H9 (cell line): Measurements from ENCODE around the gene MAML3. TPM values are rescaled to one million over a fixed set of nuclear protein-coding genes. Genes with fewer than 3 reads are reported as not detected.

Experiments used
- DNase-seq: peaks from one replicate; pipeline ENCODE4 v3.0.0-alpha.2; 2017
- H2AFZ ChIP-seq: one replicate; pipeline ENCODE4 v1.6.1; 2013; ENCODE audit warnings: mild to moderate bottlenecking, low read length, control low read depth, moderate library complexity
- H2AK5ac ChIP-seq: 2 replicates; pipeline ENCODE4 v1.6.1; 2013; ENCODE audit warnings: low read length, control low read depth, mixed read lengths; ENCODE audit not compliant: insufficient read length
- H2BK120ac ChIP-seq: one replicate; pipeline ENCODE4 v1.6.1; 2013; ENCODE audit warnings: low read depth, mild to moderate bottlenecking, low read length, control low read depth, inconsistent platforms; ENCODE audit not compliant: poor library complexity, severe bottlenecking
- H2BK12ac ChIP-seq: 2 replicates; pipeline ENCODE4 v1.6.1; 2013; ENCODE audit warnings: low read length, control low read depth, mixed read lengths, low read depth; ENCODE audit not compliant: insufficient read length
- H2BK15ac ChIP-seq: 2 replicates; pipeline ENCODE4 v1.6.1; 2013; ENCODE audit warnings: low read depth, low read length, control low read depth
- H2BK20ac ChIP-seq: one replicate; pipeline ENCODE4 v1.6.1; 2013; ENCODE audit warnings: low read depth, mild to moderate bottlenecking, low read length, control low read depth, inconsistent platforms; ENCODE audit not compliant: poor library complexity, severe bottlenecking
- H2BK5ac ChIP-seq: 2 replicates; pipeline ENCODE4 v1.6.1; 2013; ENCODE audit warnings: low read length, control low read depth, mixed read lengths; ENCODE audit not compliant: insufficient read length
- H3K14ac ChIP-seq: 2 replicates; pipeline ENCODE4 v1.6.1; 2013; ENCODE audit warnings: low read length, control low read depth; ENCODE audit not compliant: insufficient read depth
- H3K18ac ChIP-seq: 2 replicates; pipeline ENCODE4 v1.6.1; 2013; ENCODE audit warnings: low read depth, mild to moderate bottlenecking, mixed read lengths, low read length, control low read depth; ENCODE audit not compliant: insufficient read length
- H3K23ac ChIP-seq: 2 replicates; pipeline ENCODE4 v1.6.1; 2013; ENCODE audit warnings: low read length, control low read depth, mixed read lengths, low read depth; ENCODE audit not compliant: insufficient read length
- H3K23me2 ChIP-seq: 2 replicates; pipeline ENCODE4 v1.6.1; 2013; ENCODE audit warnings: low read depth, mild to moderate bottlenecking, mixed read lengths, low read length, control low read depth; ENCODE audit not compliant: insufficient read length, poor library complexity, severe bottlenecking
- H3K27ac ChIP-seq: 2 replicates; pipeline ENCODE4 v1.5.1; 2013; ENCODE audit warnings: low read length, control low read depth, mixed read lengths, low read depth; ENCODE audit not compliant: insufficient read length
- H3K27me3 ChIP-seq: 2 replicates; pipeline ENCODE4 v1.6.1; 2013; ENCODE audit warnings: low read length, control low read depth, inconsistent platforms; ENCODE audit not compliant: insufficient read depth
- H3K4ac ChIP-seq: 2 replicates; pipeline ENCODE4 v1.6.1; 2013; ENCODE audit warnings: low read depth, mild to moderate bottlenecking, control low read depth, inconsistent platforms, low read length, moderate library complexity
- H3K4me1 ChIP-seq: 2 replicates; pipeline ENCODE4 v1.6.1; 2013; ENCODE audit warnings: low read length, control low read depth, inconsistent platforms; ENCODE audit not compliant: insufficient read depth
- H3K4me2 ChIP-seq: 2 replicates; pipeline ENCODE4 v1.6.1; 2013; ENCODE audit warnings: low read length, control low read depth, mixed read lengths; ENCODE audit not compliant: insufficient read length, insufficient read depth
- H3K56ac ChIP-seq: 2 replicates; pipeline ENCODE4 v1.6.1; 2013; ENCODE audit warnings: low read depth, mild to moderate bottlenecking, mixed read lengths, low read length, control low read depth; ENCODE audit not compliant: insufficient read length
- H3K79me1 ChIP-seq: 2 replicates; pipeline ENCODE4 v1.6.1; 2013; ENCODE audit warnings: low read depth, mild to moderate bottlenecking, moderate library complexity, low read length, control low read depth, inconsistent platforms; ENCODE audit not compliant: insufficient read depth, poor library complexity, severe bottlenecking
- H3K79me2 ChIP-seq: 2 replicates; pipeline ENCODE4 v1.6.1; 2013; ENCODE audit warnings: low read length, control low read depth, inconsistent platforms; ENCODE audit not compliant: insufficient read depth
- H3K9ac ChIP-seq: 2 replicates; pipeline ENCODE4 v1.6.1; 2013; ENCODE audit warnings: low read length, control low read depth, mixed read lengths; ENCODE audit not compliant: insufficient read length; ENCODE audit errors: extremely low read depth
- H3K9me3 ChIP-seq: one replicate; pipeline ENCODE4 v1.6.1; 2013; ENCODE audit warnings: low read depth, low read length, inconsistent platforms; ENCODE audit not compliant: control insufficient read depth
- H3T11ph ChIP-seq: one replicate; pipeline ENCODE4 v1.6.1; 2013; ENCODE audit warnings: mild to moderate bottlenecking, low read length, control low read depth, inconsistent platforms
- H4K20me1 ChIP-seq: one replicate; pipeline ENCODE4 v1.6.1; 2013; ENCODE audit not compliant: control insufficient read depth, insufficient read length, insufficient read depth
- H4K5ac ChIP-seq: 2 replicates; pipeline ENCODE4 v1.6.1; 2013; ENCODE audit warnings: low read depth, mild to moderate bottlenecking, mixed read lengths, low read length, control low read depth; ENCODE audit not compliant: insufficient read length
- H4K8ac ChIP-seq: replicated peaks from 2 replicates; pipeline ENCODE4 v1.6.1; 2013; ENCODE audit warnings: low read length, control low read depth, mixed read lengths, low read depth; ENCODE audit not compliant: insufficient read length
- H4K91ac ChIP-seq: 2 replicates; pipeline ENCODE4 v1.6.1; 2013; ENCODE audit warnings: low read depth, mild to moderate bottlenecking, moderate library complexity, mixed read lengths, low read length, control low read depth; ENCODE audit not compliant: insufficient read length
- H3K27ac Mint-ChIP-seq, 3 experiments: 2 replicates in 2 of 3; 3 replicates in 1 of 3; pipeline ENCODE4 v1.8.0; 2020 to 2021; ENCODE audit warnings: mixed read lengths in 3 of 3, mild to moderate bottlenecking in 1 of 3, moderate library complexity in 1 of 3
- H3K27me3 Mint-ChIP-seq: 2 replicates; pipeline ENCODE4 v1.8.0; 2021; ENCODE audit warnings: low read depth, mild to moderate bottlenecking, moderate library complexity, mixed read lengths
- H3K36me3 Mint-ChIP-seq, 3 experiments: 2 replicates in 2 of 3; 3 replicates in 1 of 3; pipeline ENCODE4 v1.8.0; 2020 to 2021; ENCODE audit warnings: low read depth in 3 of 3, mixed read lengths in 3 of 3; ENCODE audit not compliant: insufficient read depth in 1 of 3
- H3K4me1 Mint-ChIP-seq, 2 experiments: 2 replicates each; pipeline ENCODE4 v1.8.0; 2020; ENCODE audit warnings: mixed read lengths in 2 of 2
- H3K4me3 Mint-ChIP-seq, 2 experiments: 2 replicates in 1 of 2; 3 replicates in 1 of 2; pipeline ENCODE4 v1.8.0; 2020 to 2021; ENCODE audit warnings: mild to moderate bottlenecking in 2 of 2, mixed read lengths in 2 of 2, moderate library complexity in 1 of 2
- H3K9me3 Mint-ChIP-seq, 2 experiments: 2 replicates in 1 of 2; 3 replicates in 1 of 2; pipeline ENCODE4 v1.8.0; 2020; ENCODE audit warnings: mild to moderate bottlenecking in 2 of 2, mixed read lengths in 2 of 2, moderate library complexity in 1 of 2
- WGBS: extraction: QIAGEN DNeasy Blood & Tissue Kit; methylation state at CpG from one replicate; pipeline ENCODE4 v1.1.7; 2013; ENCODE audit warnings: missing lambda C conversion rate, low lambda C conversion rate, mixed read lengths; ENCODE audit not compliant: insufficient read length; ENCODE audit errors: extremely low coverage; 5-methylcytosine and 5-hydroxymethylcytosine counted together
- total RNA-seq: library from RNA; stranded (reverse); gene quantifications from 2 replicates; pipeline ENCODE4 v1.2.1, GENCODE V29; 2021
- TF ChIP-seq, protein P1 (sequence below): fragments of 200-600 bp; sonication (generic); conservative IDR thresholded peaks from 3 replicates; pipeline ENCODE4 v1.8.0; 2021; ENCODE audit warnings: antibody characterized with exemption, mild to moderate bottlenecking

MAML3 gene
- total RNA-seq, 1 experiment from 2014 or later = 3.9 TPM

DNA sequence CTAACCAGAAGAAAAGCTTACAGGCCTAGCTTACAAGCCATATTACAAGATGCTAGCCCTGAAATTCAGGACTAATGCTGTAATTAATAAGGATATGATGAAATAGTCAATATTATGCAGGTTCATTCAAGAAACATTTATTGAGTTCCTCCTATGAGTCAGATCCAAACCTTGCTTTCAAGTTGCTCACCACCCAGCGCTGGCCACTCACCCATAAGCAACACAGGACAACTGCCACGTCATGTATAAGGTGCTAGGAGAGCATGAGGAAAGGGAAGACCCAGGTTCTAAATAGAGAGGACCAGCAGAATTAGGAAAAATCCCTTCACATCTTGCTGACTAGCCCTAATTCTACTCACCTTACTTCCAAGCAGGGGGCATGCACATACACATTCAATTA is 23.3 kb downstream of the MAML3 start:
- Histone ChIP-seq H3K9me3 (no peaks in the 10 kb centered on the region), H4K91ac (no peak overlapping the region), H3K18ac (no peak overlapping the region), H2BK5ac (no peak overlapping the region), H4K5ac (no peak overlapping the region), H3K4ac (no peak overlapping the region), H3K79me1 (no peaks in the 10 kb centered on the region), H3K4me1 (peaks cover 8% of the 10 kb centered on the region), H3K79me2 (no peaks in the 10 kb centered on the region), H3K14ac (no peak overlapping the region), H3T11ph (no peak overlapping the region), H3K23ac (no peak overlapping the region), H2BK20ac (no peak overlapping the region), H3K4me2 (no peak overlapping the region), H3K23me2 (no peaks in the 10 kb centered on the region), H3K27me3 (no peaks in the 10 kb centered on the region), H3K9ac (no peak overlapping the region), H2BK15ac (no peak overlapping the region), H2BK12ac (no peak overlapping the region), H2BK120ac (no peak overlapping the region), H2AFZ (no peak overlapping the region), H4K20me1 (no peaks in the 10 kb centered on the region), H4K8ac (no peak overlapping the region), H2AK5ac (no peak overlapping the region), H3K27ac (no peak overlapping the region), H3K56ac (no peak overlapping the region)
- Mint-ChIP-seq H3K27ac (peak overlapping the region in 1 of 3 experiments; percentile 68; a peak in 1 of 7 replicates), H3K4me3 (no peak overlapping the region), H3K9me3 (no peaks in the 10 kb centered on the region), H3K36me3 (no peaks in the 10 kb centered on the region), H3K4me1 (peaks cover 16 to 24% of the 10 kb centered on the region in 2 experiments), H3K27me3 (no peaks in the 10 kb centered on the region)
- TF ChIP-seq, protein P1, sequence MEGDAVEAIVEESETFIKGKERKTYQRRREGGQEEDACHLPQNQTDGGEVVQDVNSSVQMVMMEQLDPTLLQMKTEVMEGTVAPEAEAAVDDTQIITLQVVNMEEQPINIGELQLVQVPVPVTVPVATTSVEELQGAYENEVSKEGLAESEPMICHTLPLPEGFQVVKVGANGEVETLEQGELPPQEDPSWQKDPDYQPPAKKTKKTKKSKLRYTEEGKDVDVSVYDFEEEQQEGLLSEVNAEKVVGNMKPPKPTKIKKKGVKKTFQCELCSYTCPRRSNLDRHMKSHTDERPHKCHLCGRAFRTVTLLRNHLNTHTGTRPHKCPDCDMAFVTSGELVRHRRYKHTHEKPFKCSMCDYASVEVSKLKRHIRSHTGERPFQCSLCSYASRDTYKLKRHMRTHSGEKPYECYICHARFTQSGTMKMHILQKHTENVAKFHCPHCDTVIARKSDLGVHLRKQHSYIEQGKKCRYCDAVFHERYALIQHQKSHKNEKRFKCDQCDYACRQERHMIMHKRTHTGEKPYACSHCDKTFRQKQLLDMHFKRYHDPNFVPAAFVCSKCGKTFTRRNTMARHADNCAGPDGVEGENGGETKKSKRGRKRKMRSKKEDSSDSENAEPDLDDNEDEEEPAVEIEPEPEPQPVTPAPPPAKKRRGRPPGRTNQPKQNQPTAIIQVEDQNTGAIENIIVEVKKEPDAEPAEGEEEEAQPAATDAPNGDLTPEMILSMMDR = no peak
- no peak for DNase-seq
- no CpG with 5 or more reads among the region's 2 CpGs for whole genome bisulfite sequencing
